Stimulated activated CD8-positive, alpha-beta memory T cell treated with anti-CD3 and anti-CD28 coated beads, Interleukin-4, amount 100 ng/mL, for 1 hour (primary cell): Measurements from ENCODE around the gene RBPJ.
"Not testable (repeated sequence)": the region's sequence is repeated elsewhere in the genome, so short reads cannot be mapped to it uniquely, and the experiment has no call there.

ENCODE experiments used
- DNase-seq, 2 donors: peaks; one replicate each; pipeline ENCODE4 v3.0.0-alpha.2; 2020; ENCODE audit warnings: low read depth in 2 of 2, low spot score in 1 of 2

Gene RBPJ

GRCh38 chr4:26342328-26343037, 21.7 kb downstream of the RBPJ start:
- DNase-seq: no peak

- no peak for DNase-seq
These were observed 22.2 kb downstream of the RBPJ start for GRCh38 chr4:26343038-26343398.

- no peak for DNase-seq
These were observed 24.2 kb downstream of the RBPJ start for GRCh38 chr4:26344901-26345564.

- no peak for DNase-seq
These were observed 24.7 kb downstream of the RBPJ start for GRCh38 chr4:26345565-26345938.

DNA sequence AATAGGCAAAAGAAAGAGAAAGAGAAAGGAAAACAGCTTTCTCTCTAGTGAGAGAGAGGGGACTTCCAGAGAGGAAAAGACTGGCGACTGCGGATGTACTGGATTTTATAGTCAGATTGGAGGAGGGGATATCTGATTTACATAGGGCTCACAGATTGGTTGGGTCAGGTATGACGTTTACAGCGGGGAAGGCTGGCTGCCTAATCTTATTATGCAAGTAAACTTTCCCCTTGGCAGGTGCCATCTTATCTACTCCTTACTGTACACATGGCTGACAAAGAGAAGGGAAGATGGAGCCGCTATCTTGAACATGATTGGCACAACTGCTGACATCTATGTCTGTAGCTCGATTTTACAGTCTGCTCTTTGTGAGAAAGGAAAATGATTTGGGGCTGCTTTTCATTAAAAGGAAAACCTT, 25.4 kb downstream of the RBPJ start:
- DNase-seq: no peak

GRCh38 chr4:26349496-26349895, 28.7 kb downstream of the RBPJ start:
- DNase-seq: no peak

DNA sequence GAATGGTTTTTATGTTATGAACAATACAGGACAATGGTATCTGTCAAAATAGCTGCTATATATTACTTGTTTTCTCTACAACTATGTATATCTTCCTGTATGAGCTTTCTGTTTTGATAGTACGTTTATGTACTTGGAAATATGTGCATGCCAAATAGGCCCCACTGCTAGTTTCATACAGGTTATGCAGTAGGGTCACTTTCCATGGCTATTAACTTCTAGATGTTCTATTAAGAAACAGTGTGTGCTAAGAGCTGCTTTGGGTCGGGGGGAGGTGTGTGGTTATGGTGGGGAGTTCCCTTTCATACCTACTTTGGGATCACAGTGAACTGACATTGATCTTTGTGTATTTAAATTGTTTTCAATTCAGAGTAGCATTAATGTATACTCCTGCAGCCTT, 30.9 kb downstream of the RBPJ start:
- DNase-seq: no peak

GRCh38 chr4:26354491-26354890, 33.7 kb downstream of the RBPJ start:
- no peak for DNase-seq

DNA sequence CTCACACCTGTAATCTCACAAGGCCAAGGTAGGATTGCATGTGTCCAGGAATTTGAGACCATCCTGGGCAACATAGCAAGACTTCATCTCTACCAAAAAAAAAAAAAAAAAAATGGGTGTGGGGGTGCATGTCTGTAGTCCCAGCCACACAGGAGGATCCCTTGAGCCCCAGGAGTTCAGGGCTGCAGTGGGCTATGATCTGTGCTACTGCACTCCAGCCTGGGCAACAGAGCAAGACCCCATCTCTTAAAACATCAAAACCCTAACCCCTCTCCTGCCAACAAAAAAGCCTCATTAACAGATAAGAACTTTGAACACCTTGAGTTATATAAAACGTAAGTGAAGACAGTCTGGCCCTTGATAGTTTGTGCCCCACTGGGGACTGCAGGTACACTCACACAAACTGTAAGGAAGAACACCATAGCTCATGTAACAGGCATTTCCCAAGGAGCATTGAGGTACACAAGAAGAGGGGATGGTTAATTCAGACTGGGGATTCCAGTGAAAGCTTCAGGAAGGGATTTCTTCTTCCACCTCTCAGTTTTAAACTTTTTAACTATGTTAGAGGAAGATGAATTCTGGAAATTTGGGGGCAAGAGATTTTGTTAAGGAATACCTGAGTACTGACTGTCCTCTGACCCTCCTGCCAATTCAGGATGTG, 34.7 kb downstream of the RBPJ start:
- DNase-seq: no peak

DNA sequence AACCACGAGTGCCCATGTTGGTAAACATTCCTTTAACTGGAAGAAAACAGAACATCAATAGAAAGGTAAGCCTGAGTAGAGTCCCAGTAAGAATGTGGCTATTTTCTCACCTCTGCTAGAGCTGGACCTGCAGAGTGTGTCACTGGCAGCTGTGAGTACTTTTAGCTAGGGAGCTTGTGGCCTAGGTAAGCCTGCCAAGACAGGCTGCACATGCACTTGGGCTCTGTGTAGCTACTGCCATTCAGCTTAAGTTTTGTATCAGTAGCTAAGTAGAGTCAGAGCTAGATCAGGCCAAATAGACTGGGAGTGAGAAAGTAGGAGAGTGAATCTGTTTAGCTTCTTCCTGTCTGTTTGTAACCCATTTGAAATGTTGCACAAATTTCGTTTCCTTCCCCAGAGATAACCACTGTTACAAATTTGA, 35.3 kb downstream of the RBPJ start:
- DNase-seq: no peak

GRCh38 chr4:26359521-26359920, 38.7 kb downstream of the RBPJ start:
- DNase-seq: not testable (repeated sequence)

DNA sequence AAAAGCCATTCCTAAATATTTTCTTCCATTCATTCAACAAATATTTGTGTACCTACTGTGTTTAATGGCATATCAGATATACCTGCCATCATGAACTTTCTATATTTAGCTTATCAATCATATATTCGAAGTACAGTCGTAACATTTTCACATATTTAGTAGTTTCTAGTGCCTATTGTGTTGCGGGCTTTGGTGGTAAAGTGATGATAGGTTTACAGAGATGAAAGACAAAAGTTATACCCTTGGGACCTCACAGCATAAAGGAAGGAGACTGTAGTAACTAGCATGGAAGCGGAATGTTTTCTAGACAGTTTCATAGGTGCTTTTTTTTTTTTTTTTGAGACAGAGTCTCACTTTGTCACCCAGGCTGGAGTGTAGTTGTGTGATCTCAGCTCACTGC, 39.5 kb downstream of the RBPJ start:
- DNase-seq: no peak

GRCh38 chr4:26360864-26361263, 40.0 kb downstream of the RBPJ start:
- DNase-seq: no peak

DNA sequence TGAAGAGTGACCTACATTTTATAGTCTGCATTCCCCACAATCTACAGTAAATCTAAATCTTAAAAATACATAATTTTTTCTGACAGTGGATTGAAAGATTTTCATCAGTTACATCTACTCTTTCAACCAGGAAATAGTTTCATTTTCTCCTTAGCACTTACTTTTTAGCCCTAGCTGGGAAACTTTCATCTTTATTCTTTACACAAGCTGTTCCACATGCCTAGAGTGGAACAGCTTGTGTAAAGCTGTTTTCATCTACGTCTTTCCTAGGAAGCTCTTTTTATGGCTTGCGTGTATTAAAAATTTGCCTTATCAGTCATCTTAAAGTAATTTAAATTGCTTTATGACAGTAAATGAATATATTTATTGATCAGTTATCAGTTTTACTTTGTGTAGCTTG, 40.5 kb downstream of the RBPJ start:
- no peak for DNase-seq

DNA sequence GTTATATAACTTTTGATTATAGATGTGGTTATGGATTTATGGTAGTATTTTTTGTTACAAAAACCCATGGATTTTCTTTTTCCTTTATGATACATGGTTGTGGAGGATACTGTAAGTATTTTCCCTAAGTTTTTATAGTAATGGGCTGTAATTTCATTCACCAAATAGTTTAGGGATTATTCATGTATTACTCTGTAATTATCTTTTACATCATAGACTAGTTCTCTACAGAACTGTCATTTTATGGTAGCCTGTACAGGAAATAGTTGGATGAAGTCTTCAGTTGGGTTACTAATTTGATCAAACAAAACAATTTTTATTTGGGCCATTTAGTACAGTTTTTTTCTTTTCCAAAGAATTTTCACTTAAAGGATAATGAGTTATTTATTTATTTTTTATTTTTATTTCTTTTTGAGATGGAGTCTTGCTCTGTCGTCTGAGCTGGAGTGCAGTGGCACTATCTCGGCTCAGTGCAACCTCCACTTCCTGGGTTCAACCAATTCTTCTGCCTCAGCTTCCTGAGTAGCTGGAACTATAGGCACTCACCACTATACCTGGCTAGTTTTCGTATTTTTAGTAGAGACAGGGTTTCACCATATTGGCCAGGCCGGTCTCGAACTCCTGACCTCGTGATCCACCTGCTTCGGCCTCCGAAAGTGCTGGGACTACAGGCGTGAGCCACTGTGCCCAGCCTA, 42.1 kb downstream of the RBPJ start:
- no peak for DNase-seq

DNA sequence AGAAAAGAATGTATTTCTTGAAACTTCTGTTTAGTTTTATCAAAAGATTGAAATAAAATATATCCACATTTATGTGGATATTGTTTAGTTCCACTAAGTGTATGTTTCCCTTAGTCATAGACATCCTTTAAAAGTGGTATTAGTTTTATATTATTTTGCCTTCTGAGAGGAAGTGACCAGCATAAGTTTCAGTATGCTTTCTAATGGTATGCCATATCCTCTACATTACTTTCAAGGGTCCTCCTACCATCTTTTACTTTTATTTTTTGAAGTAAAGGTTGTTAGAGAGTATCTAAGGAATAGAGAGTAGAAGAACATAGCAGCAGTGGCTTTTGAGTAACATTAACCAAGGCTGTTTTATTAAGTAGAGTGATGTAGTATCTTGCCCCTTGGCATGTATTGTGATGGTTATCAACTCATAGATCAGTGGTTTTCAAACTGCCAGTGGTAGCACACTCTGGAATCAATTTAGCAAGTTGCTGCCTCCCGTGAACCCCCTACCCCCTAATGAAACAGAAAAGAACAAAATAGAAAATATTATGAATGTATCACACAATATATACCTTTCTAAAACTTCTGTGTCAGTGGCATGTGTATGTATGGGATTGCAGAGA, 44.8 kb downstream of the RBPJ start:
- DNase-seq: no peak

- no peak for DNase-seq
These were observed 47.0 kb downstream of the RBPJ start for GRCh38 chr4:26367811-26368210.

DNA sequence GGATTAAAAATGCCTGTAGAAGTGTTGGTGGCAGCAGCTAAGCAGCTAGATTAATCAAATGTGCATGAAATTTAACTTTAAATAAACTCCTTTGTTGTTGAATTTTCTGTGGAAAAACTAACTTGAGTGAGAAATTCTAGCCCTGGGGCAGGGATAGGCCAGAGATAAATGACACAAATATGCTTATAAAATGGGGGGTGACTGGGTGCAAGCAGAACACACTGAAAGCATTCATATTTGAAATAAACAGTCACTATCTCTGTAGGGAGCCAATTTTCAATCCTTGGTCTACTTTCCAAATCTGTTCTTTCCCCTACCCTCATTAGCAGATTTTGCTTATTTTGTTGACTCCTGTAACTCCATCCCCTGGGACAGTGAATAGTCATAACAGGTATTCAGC, 47.9 kb downstream of the RBPJ start:
- no peak for DNase-seq

- no peak for DNase-seq
These were observed 48.3 kb downstream of the RBPJ start for GRCh38 chr4:26369132-26369531.

GRCh38 chr4:26369581-26369980, 48.8 kb downstream of the RBPJ start:
- DNase-seq: no peak

DNA sequence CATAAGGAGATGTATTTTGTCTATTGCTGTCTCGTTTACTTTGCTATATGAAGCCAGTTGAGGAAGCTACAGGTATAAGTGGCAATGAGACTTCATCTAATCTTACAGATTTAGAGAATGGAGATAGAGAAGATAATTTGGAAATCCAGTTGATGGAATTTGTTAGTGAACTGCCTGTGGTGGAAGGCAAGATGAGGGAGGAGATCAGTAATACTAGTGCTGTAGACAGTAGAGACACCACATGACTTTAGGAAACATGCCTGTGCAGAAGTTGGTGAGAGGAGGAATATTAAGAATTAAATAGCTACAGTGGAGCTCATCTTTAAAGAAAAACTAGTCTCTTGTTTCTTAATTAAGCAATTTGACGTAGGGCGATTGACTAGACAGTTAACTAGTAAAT, 51.3 kb downstream of the RBPJ start:
- no peak for DNase-seq
